Neural progenitor cell (in vitro differentiated cells): Measurements from ENCODE around the gene EHD2. TPM values are rescaled to one million over a fixed set of nuclear protein-coding genes. Genes with fewer than 3 reads are reported as not detected.

Source experiments
- DNase-seq: peaks from one replicate; pipeline ENCODE4 v3.0.0-alpha.2; 2016; ENCODE audit warnings: low spot score
- H2AFZ ChIP-seq: fragments of 200-600 bp; sonication (generic); replicated peaks from 2 replicates; pipeline ENCODE4 v1.6.1; 2016; ENCODE audit warnings: antibody characterized with exemption
- H3F3A ChIP-seq: fragments of 200-600 bp; sonication (generic); 2 replicates; pipeline ENCODE4 v1.6.1; 2016; ENCODE audit warnings: antibody characterized with exemption, low read depth
- H3K27ac ChIP-seq: fragments of 200-600 bp; sonication (generic); 2 replicates; pipeline ENCODE4 v1.5.1; 2016; ENCODE audit warnings: mild to moderate bottlenecking
- H3K27me3 ChIP-seq: fragments of 200-600 bp; sonication (generic); 2 replicates; pipeline ENCODE4 v1.6.1; 2016; ENCODE audit warnings: mild to moderate bottlenecking, moderate library complexity
- H3K36me3 ChIP-seq: fragments of 200-600 bp; sonication (generic); 2 replicates; pipeline ENCODE4 v1.5.1; 2016
- H3K4me1 ChIP-seq: fragments of 200-600 bp; sonication (generic); 2 replicates; pipeline ENCODE4 v1.6.1; 2016; ENCODE audit warnings: mixed run types
- H3K4me2 ChIP-seq: fragments of 200-600 bp; sonication (generic); 2 replicates; pipeline ENCODE4 v1.6.1; 2016
- H3K4me3 ChIP-seq: fragments of 200-600 bp; sonication (generic); 2 replicates; pipeline ENCODE4 v1.5.1; 2016
- H3K79me2 ChIP-seq: fragments of 200-600 bp; sonication (generic); 2 replicates; pipeline ENCODE4 v1.6.1; 2016; ENCODE audit warnings: low read depth
- H3K9ac ChIP-seq: fragments of 200-600 bp; sonication (generic); 2 replicates; pipeline ENCODE4 v1.6.1; 2016
- H3K9me3 ChIP-seq: fragments of 200-600 bp; sonication (generic); 2 replicates; pipeline ENCODE4 v1.5.1; 2016; ENCODE audit warnings: low read depth
- H4K20me1 ChIP-seq: fragments of 200-600 bp; sonication (generic); 2 replicates; pipeline ENCODE4 v1.6.1; 2016; ENCODE audit warnings: low read depth
- H3K27ac Mint-ChIP-seq: 3 replicates; pipeline ENCODE4 v1.8.0; 2021; ENCODE audit warnings: mixed read lengths
- H3K27me3 Mint-ChIP-seq: 2 replicates; pipeline ENCODE4 v1.8.0; 2022; ENCODE audit warnings: low read depth, mild to moderate bottlenecking, inconsistent platforms, moderate library complexity, mixed read lengths; ENCODE audit not compliant: insufficient read depth
- H3K36me3 Mint-ChIP-seq: 3 replicates; pipeline ENCODE4 v1.8.0; 2021; ENCODE audit warnings: mixed read lengths
- H3K4me1 Mint-ChIP-seq: 3 replicates; pipeline ENCODE4 v1.8.0; 2021; ENCODE audit warnings: mixed read lengths
- H3K4me3 Mint-ChIP-seq: 3 replicates; pipeline ENCODE4 v1.8.0; 2021; ENCODE audit warnings: mild to moderate bottlenecking, moderate library complexity, mixed read lengths
- H3K9me3 Mint-ChIP-seq: 3 replicates; pipeline ENCODE4 v1.8.0; 2020; ENCODE audit warnings: mixed read lengths
- EZH2 ChIP-seq: fragments of 200-600 bp; sonication (generic); IDR thresholded peaks from 2 replicates; pipeline ENCODE4 v1.6.1; 2017; ENCODE audit warnings: antibody characterized with exemption, mild to moderate bottlenecking, moderate library complexity
- EZH2phosphoT487 ChIP-seq: fragments of 200-600 bp; sonication (generic); IDR thresholded peaks from 2 replicates; pipeline ENCODE4 v1.6.1; 2017; ENCODE audit warnings: antibody characterized with exemption
- small RNA-seq: library from RNA; depleted of rRNA; stranded (forward); fragments of <200 nt; gene quantifications from one replicate; pipeline ENCODE3, GENCODE V24; 2015
- total RNA-seq: library from RNA; depleted of rRNA; stranded (reverse); fragments of >200 nt; gene quantifications from 2 replicates; pipeline ENCODE4 v1.2.3, GENCODE V29; 2015; ENCODE audit warnings: low replicate concordance
- TF ChIP-seq, protein P1 (sequence below): fragments of 200-600 bp; sonication (generic); IDR thresholded peaks from 2 replicates; pipeline ENCODE4 v1.5.1; 2017; ENCODE audit warnings: antibody characterized with exemption, mild to moderate bottlenecking

EHD2 gene
- total RNA-seq, 1 donor from 2014 or later: 1.5 TPM

DNA sequence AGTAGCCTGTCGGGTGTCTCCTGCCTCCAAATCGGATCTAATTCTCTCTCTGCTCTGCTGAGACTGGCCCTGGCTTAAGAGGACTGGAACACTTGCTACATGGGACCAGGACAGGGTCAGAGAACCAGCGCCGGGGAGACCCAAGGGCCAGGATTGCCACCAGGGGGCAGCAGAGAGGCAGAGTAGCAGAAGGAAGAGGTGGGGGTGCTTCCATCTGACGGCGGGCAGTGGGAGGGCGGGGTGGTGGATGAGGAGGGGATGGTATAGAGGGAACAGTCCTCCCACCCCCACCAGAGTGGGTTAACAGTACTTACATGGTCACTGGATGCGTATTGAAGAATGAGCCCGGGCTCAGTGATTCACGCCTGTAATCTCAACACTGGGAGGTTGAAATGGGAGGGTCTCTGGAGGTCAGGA, 77.2 kb downstream of the EHD2 start:
- Histone ChIP-seq H3K9ac (no peak overlapping the region), H3K9me3 (peaks cover 5% of the 10 kb centered on the region), H4K20me1 (no peaks in the 10 kb centered on the region), H3K27ac (peak overlapping the region; percentile 19), H3K36me3 (no peaks in the 10 kb centered on the region), H3K4me1 (peaks cover 3% of the 10 kb centered on the region), H3F3A (peaks cover 42% of the 10 kb centered on the region), H2AFZ (no peak overlapping the region), H3K4me2 (peak overlapping the region; percentile 28), H3K79me2 (no peaks in the 10 kb centered on the region), H3K4me3 (no peak overlapping the region), H3K27me3 (no peaks in the 10 kb centered on the region)
- Mint-ChIP-seq H3K27me3 (peaks cover 4% of the 10 kb centered on the region), H3K4me1 (peaks cover 8% of the 10 kb centered on the region), H3K36me3 (peaks cover 4% of the 10 kb centered on the region), H3K9me3 (peaks cover 3% of the 10 kb centered on the region), H3K27ac (no peak overlapping the region), H3K4me3 (no peak overlapping the region)
- no peak for TF ChIP-seq EZH2phosphoT487
- TF ChIP-seq EZH2: no peak
- TF ChIP-seq, protein P1, sequence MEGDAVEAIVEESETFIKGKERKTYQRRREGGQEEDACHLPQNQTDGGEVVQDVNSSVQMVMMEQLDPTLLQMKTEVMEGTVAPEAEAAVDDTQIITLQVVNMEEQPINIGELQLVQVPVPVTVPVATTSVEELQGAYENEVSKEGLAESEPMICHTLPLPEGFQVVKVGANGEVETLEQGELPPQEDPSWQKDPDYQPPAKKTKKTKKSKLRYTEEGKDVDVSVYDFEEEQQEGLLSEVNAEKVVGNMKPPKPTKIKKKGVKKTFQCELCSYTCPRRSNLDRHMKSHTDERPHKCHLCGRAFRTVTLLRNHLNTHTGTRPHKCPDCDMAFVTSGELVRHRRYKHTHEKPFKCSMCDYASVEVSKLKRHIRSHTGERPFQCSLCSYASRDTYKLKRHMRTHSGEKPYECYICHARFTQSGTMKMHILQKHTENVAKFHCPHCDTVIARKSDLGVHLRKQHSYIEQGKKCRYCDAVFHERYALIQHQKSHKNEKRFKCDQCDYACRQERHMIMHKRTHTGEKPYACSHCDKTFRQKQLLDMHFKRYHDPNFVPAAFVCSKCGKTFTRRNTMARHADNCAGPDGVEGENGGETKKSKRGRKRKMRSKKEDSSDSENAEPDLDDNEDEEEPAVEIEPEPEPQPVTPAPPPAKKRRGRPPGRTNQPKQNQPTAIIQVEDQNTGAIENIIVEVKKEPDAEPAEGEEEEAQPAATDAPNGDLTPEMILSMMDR: peak; percentile 96
- DNase-seq: peak; percentile 96

DNA sequence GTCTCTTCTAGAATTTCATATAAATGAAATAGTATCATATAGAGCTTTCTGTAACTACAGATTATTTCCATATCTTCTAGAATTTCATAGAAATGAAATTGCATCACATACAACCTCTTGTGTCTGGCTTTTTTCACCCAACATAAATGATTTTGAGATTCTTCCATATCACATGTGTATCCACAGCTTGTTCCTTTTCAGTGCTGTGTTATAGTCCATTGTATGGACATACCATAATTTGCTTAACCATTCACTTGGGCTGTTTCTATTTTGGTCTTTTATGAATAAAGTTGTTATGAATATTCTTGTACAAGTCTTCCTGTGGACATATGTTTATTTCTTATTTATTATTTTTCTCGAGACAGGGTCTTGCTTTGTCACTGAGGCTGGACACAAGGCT, 79.4 kb downstream of the EHD2 start:
- no peak overlapping the region for H3K27ac Mint-ChIP-seq
- Histone ChIP-seq H3K9ac (no peak overlapping the region), H3K4me2 (no peak overlapping the region), H3K9me3 (peaks cover 5% of the 10 kb centered on the region), H3K4me1 (peaks cover 3% of the 10 kb centered on the region), H3K27ac (no peak overlapping the region), H3K27me3 (no peaks in the 10 kb centered on the region), H2AFZ (no peak overlapping the region), H3K79me2 (no peaks in the 10 kb centered on the region), H3F3A (peaks cover 28% of the 10 kb centered on the region), H3K36me3 (no peaks in the 10 kb centered on the region), H4K20me1 (no peaks in the 10 kb centered on the region), H3K4me3 (no peak overlapping the region)
- H3K4me3 Mint-ChIP-seq: no peak overlapping the region
- peaks cover 4% of the 10 kb centered on the region for H3K36me3 Mint-ChIP-seq
- peaks cover 8% of the 10 kb centered on the region for H3K27me3 Mint-ChIP-seq
- H3K4me1 Mint-ChIP-seq: peaks cover 8% of the 10 kb centered on the region
- peaks cover 3% of the 10 kb centered on the region for H3K9me3 Mint-ChIP-seq
- no peak for DNase-seq
- TF ChIP-seq EZH2: no peak

Small RNA genes within 50 kb of the gene (small RNA-seq; reads per million reads assigned to genes)
- not detected for gene SNORD23

Other genes with a start within 250 kb of the EHD2 start
- 14.5 and 17.6 TPM in 2 replicates for gene SLC8A2, start 241.5 kb upstream of the EHD2 start, total RNA-seq
- 17.8 and 18.1 TPM in 2 replicates for gene KPTN, start 229.2 kb upstream of the EHD2 start, total RNA-seq
- 30.2 and 44.9 TPM in 2 replicates for gene NAPA, start 198.4 kb upstream of the EHD2 start, total RNA-seq
- gene ZNF541, start 140.3 kb upstream of the EHD2 start, total RNA-seq: not detected in 2 replicates
- 6.4 and 15.6 TPM in 2 replicates for gene BICRA, start 104.3 kb upstream of the EHD2 start, total RNA-seq
- gene NOP53, start 32.1 kb downstream of the EHD2 start, total RNA-seq: 101 and 172 TPM in 2 replicates
- gene SELENOW, start 65.3 kb downstream of the EHD2 start, total RNA-seq: 234 and 422 TPM in 2 replicates
- gene TPRX1, start 91.1 kb downstream of the EHD2 start, total RNA-seq: not detected in 2 replicates
- 0.19 and 0.22 TPM in 2 replicates for gene CRX, start 108.5 kb downstream of the EHD2 start, total RNA-seq
- gene TPRX2, start 145.8 kb downstream of the EHD2 start, total RNA-seq: not detected in 2 replicates
- gene SULT2A1, start 172.9 kb downstream of the EHD2 start, total RNA-seq: not detected in 2 replicates